ENCODE results near the gene NANS. TPM values are rescaled to one million over a fixed set of nuclear protein-coding genes. Genes with fewer than 3 reads are reported as not detected.
"Not testable (repeated sequence)": the region's sequence is repeated elsewhere in the genome, so short reads cannot be mapped to it uniquely, and the experiment has no call there.

The NANS gene
- polyA plus RNA-seq, 3 donors = 41.3 to 109 (median 95.9) TPM

DNA sequence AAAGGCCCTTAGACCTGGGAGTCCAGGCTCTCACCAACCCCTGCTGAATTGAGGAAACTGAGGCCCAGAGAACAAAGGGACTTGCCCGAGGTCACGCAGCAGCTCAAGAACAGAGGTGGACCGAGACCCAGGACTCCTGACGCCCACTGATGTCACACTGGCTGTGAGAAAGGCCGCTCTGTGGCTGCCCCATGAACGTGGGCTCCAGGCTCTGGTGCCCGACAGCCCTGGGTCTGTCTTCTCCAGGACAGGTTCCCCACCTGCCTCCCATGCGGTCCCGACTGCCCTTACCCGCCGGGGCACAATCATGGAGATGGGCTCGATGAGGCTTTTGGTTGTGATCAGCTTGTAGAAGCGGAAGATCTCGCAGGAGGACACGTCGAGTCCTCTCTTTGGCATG, 71.8 kb downstream of the NANS start:
- no peak overlapping the region for H3K9ac ChIP-seq (ENCODE audit: insufficient read depth, low read length, poor library complexity, severe bottlenecking)
- no peaks in the 10 kb centered on the region for H3K9me3 Mint-ChIP-seq
- TF ChIP-seq, protein P1, sequence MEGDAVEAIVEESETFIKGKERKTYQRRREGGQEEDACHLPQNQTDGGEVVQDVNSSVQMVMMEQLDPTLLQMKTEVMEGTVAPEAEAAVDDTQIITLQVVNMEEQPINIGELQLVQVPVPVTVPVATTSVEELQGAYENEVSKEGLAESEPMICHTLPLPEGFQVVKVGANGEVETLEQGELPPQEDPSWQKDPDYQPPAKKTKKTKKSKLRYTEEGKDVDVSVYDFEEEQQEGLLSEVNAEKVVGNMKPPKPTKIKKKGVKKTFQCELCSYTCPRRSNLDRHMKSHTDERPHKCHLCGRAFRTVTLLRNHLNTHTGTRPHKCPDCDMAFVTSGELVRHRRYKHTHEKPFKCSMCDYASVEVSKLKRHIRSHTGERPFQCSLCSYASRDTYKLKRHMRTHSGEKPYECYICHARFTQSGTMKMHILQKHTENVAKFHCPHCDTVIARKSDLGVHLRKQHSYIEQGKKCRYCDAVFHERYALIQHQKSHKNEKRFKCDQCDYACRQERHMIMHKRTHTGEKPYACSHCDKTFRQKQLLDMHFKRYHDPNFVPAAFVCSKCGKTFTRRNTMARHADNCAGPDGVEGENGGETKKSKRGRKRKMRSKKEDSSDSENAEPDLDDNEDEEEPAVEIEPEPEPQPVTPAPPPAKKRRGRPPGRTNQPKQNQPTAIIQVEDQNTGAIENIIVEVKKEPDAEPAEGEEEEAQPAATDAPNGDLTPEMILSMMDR (IDR thresholded peaks at IDR 0.05) = no peak
- peaks cover 0 to 4% (median 0%) of the 10 kb centered on the region in 3 donors for H3K27me3 Mint-ChIP-seq (ENCODE audit: low read depth in 3 of 3)
- H3K27ac ChIP-seq (ENCODE audit: low read depth in 1 of 2, low read length in 2 of 2) = peak overlapping the region; percentile 84 to 88
- no peak overlapping the region for H3K4me2 ChIP-seq (replicated peaks; ENCODE audit: extremely low read depth, low read length, poor library complexity, severe bottlenecking)
- intact Hi-C loops (cut with micrococcal nuclease) = loop anchor here in 1 of 2 donors (10.0 kb wide), 2 partner anchors 126 to 224 kb away; partner anchors contain the start of gene TBC1D2
- 99% methylated on average over 16 of the region's 16 CpGs for WGBS (ENCODE audit: insufficient coverage)
- H3K27ac Mint-ChIP-seq = peak overlapping the region; percentile 91 to 98 (median 94)
- no peak overlapping the region for H3K4me3 ChIP-seq (replicated peaks in 1 of 3; ENCODE audit: low read depth in 2 of 3, low read length in 3 of 3)
- DNase-seq = no peak
- no peaks in the 10 kb centered on the region for H4K20me1 ChIP-seq (ENCODE audit: insufficient read depth, low read length)
- H3K4me3 Mint-ChIP-seq = no peak overlapping the region
- H3K36me3 Mint-ChIP-seq = peaks cover 40 to 66% of the 10 kb centered on the region in 2 donors
- H3K36me3 ChIP-seq (replicated peaks in 1 of 2; ENCODE audit: control insufficient read depth in 1 of 2, insufficient read depth in 2 of 2, low read length in 2 of 2) = peaks cover 10 to 30% of the 10 kb centered on the region in 2 donors
- H3K4me1 Mint-ChIP-seq = peaks cover 30% of the 10 kb centered on the region
- no peaks in the 10 kb centered on the region for H3K79me2 ChIP-seq (ENCODE audit: insufficient read depth, low read length)
- no peaks in the 10 kb centered on the region for H3K27me3 ChIP-seq (ENCODE audit: control insufficient read depth in 2 of 2, insufficient read depth in 2 of 2, low read length in 2 of 2)
- peaks cover 23% of the 10 kb centered on the region in 2 donors for H3K4me1 ChIP-seq (ENCODE audit: control insufficient read depth in 1 of 2, insufficient read depth in 2 of 2, low read length in 2 of 2)
- H3K9me3 ChIP-seq (replicated peaks in 1 of 2; ENCODE audit: control insufficient read depth in 1 of 2, insufficient read depth in 1 of 2, low read length in 2 of 2) = no peaks in the 10 kb centered on the region
- H2AFZ ChIP-seq (ENCODE audit: insufficient read depth, low read depth, low read length, poor library complexity, severe bottlenecking) = peak overlapping the region; percentile 30

DNA sequence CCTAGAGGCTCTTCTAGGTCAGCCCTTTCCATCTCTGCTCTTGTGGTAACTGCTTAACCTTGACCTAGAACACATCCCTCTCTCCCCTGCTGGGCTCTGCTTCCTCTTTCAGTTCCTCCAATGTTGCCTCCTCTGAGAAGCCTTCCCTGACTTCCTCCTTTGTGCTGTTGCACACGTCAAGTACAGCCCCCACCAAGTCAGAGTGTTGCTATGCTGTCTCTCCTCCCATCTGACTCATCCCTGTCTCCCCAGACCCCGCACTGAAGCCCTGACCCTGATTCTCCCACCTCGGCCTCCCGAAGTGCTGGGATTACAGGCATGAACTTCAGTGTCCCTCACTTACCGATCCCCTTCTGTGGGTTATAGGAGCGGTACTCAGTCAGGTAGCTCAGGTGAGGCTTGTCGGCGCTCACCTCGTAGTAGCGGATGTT, 72.9 kb downstream of the NANS start:
- H3K27me3 Mint-ChIP-seq (ENCODE audit: low read depth in 3 of 3) = peaks cover 0 to 4% (median 0%) of the 10 kb centered on the region in 3 donors
- Histone ChIP-seq H3K9ac (ENCODE audit: insufficient read depth, low read length, poor library complexity, severe bottlenecking) (peak overlapping the region; percentile 19), H3K9me3 (replicated peaks in 1 of 2; ENCODE audit: control insufficient read depth in 1 of 2, insufficient read depth in 1 of 2, low read length in 2 of 2) (no peaks in the 10 kb centered on the region), H3K36me3 (replicated peaks in 1 of 2; ENCODE audit: control insufficient read depth in 1 of 2, insufficient read depth in 2 of 2, low read length in 2 of 2) (peaks cover 8 to 37% of the 10 kb centered on the region in 2 donors), H3K27me3 (ENCODE audit: control insufficient read depth in 2 of 2, insufficient read depth in 2 of 2, low read length in 2 of 2) (no peaks in the 10 kb centered on the region), H3K79me2 (ENCODE audit: insufficient read depth, low read length) (no peaks in the 10 kb centered on the region), H3K27ac (ENCODE audit: low read depth in 1 of 2, low read length in 2 of 2) (peak overlapping the region; percentile 84 to 88), H3K4me1 (ENCODE audit: control insufficient read depth in 1 of 2, insufficient read depth in 2 of 2, low read length in 2 of 2) (peaks cover 23% of the 10 kb centered on the region in 2 donors), H3K4me3 (replicated peaks in 1 of 3; ENCODE audit: low read depth in 2 of 3, low read length in 3 of 3) (peak overlapping the region in 1 of 3 experiments; percentile 33), H2AFZ (ENCODE audit: insufficient read depth, low read depth, low read length, poor library complexity, severe bottlenecking) (peak overlapping the region; percentile 54), H3K4me2 (replicated peaks; ENCODE audit: extremely low read depth, low read length, poor library complexity, severe bottlenecking) (peak overlapping the region; percentile 55), H4K20me1 (ENCODE audit: insufficient read depth, low read length) (no peaks in the 10 kb centered on the region)
- H3K9me3 Mint-ChIP-seq = no peaks in the 10 kb centered on the region
- peaks cover 28% of the 10 kb centered on the region for H3K4me1 Mint-ChIP-seq
- TF ChIP-seq, protein P1 (IDR thresholded peaks at IDR 0.05) = no peak
- DNase-seq = peak; percentile 90 to 96 (median 95)
- H3K36me3 Mint-ChIP-seq = peaks cover 49 to 69% of the 10 kb centered on the region in 2 donors
- intact Hi-C loops (cut with micrococcal nuclease) = loop anchor here in 1 of 2 donors (10.0 kb wide), 2 partner anchors 125 to 225 kb away; partner anchors contain the start of gene TBC1D2
- 60% methylated on average over 7 of the region's 10 CpGs for WGBS (ENCODE audit: insufficient coverage)
- H3K27ac Mint-ChIP-seq = peak overlapping the region; percentile 91 to 98 (median 94)
- H3K4me3 Mint-ChIP-seq = peak overlapping the region; percentile 12 to 60

DNA sequence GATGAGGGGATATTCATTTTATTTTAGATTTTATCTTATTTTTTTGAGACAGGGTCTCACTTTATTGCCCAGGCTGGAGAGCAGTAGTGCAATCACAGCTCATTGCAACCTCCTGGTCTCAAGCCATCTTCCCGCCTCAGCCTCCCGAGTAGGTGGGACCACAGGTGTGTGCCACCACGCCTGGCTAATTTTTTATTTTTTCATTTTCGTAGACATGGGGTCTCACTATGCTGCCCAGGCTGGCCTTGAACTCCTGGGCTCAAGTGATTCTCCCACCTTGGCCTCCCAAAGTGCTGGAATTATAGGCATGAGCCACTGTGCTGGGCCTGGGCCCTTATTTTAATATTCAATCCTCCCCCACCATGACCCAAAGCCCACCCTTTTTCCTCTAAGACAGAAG, 73.5 kb downstream of the NANS start:
- H3K79me2 ChIP-seq (ENCODE audit: insufficient read depth, low read length); H3K27me3 Mint-ChIP-seq (ENCODE audit: low read depth in 3 of 3); H4K20me1 ChIP-seq (ENCODE audit: insufficient read depth, low read length); H2AFZ ChIP-seq (ENCODE audit: insufficient read depth, low read depth, low read length, poor library complexity, severe bottlenecking); DNase-seq; H3K4me2 ChIP-seq (replicated peaks; ENCODE audit: extremely low read depth, low read length, poor library complexity, severe bottlenecking); intact Hi-C loops (cut with micrococcal nuclease); H3K9me3 ChIP-seq (replicated peaks in 1 of 2; ENCODE audit: control insufficient read depth in 1 of 2, insufficient read depth in 1 of 2, low read length in 2 of 2); H3K9ac ChIP-seq (ENCODE audit: insufficient read depth, low read length, poor library complexity, severe bottlenecking); H3K4me3 Mint-ChIP-seq; H3K27me3 ChIP-seq (ENCODE audit: control insufficient read depth in 2 of 2, insufficient read depth in 2 of 2, low read length in 2 of 2); H3K4me3 ChIP-seq (replicated peaks in 1 of 3; ENCODE audit: low read depth in 2 of 3, low read length in 3 of 3); H3K9me3 Mint-ChIP-seq: not testable (repeated sequence)
- WGBS (ENCODE audit: insufficient coverage) = 89% methylated on average over 4 of the region's 4 CpGs
- Mint-ChIP-seq H3K4me1 (peaks cover 28% of the 10 kb centered on the region), H3K27ac (peak overlapping the region in 6 of 7 donors; percentile 91 to 98 (median 94)), H3K36me3 (peaks cover 48 to 69% of the 10 kb centered on the region in 2 donors)
- peaks cover 2 to 36% of the 10 kb centered on the region in 2 donors for H3K36me3 ChIP-seq (replicated peaks in 1 of 2; ENCODE audit: control insufficient read depth in 1 of 2, insufficient read depth in 2 of 2, low read length in 2 of 2)
- H3K27ac ChIP-seq (ENCODE audit: low read depth in 1 of 2, low read length in 2 of 2) = peak overlapping the region; percentile 84 to 88
- peaks cover 23% of the 10 kb centered on the region in 2 donors for H3K4me1 ChIP-seq (ENCODE audit: control insufficient read depth in 1 of 2, insufficient read depth in 2 of 2, low read length in 2 of 2)

Measured in CD14-positive monocyte (primary cell).